GM23248 (cell line): ENCODE results near the gene HAPLN2.

Experiments
- EZH2 ChIP-seq: fragments of 200-600 bp; sonication (generic); IDR thresholded peaks from 2 replicates; pipeline ENCODE4 v1.6.1; 2018; ENCODE audit warnings: antibody characterized with exemption, mild to moderate bottlenecking; ENCODE audit not compliant: insufficient read depth, poor library complexity, severe bottlenecking
- EZH2phosphoT487 ChIP-seq: fragments of 200-600 bp; sonication (generic); IDR thresholded peaks from 2 replicates; pipeline ENCODE4 v1.6.1; 2018; ENCODE audit warnings: antibody characterized with exemption, moderate library complexity, mild to moderate bottlenecking, low read depth; ENCODE audit not compliant: insufficient read depth

DNA sequence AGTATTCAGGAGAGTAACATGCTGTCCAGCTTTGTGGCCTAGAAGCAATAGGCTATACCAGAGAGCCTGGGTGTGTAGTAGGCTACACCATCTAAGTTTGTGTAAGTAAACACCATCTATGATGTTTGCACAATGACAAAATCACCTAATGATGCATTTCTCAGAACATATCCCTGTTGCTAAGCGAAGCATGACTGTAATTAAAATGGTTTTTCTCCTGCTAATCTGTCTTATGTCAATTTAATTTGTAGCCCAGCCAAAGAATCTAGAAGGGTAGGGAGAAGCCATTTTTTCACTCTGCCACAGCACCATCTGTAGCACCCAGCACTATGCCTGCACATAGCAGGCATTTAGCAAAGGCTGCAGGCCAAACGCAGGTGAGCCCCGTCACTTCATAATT is 41.7 kb upstream of the HAPLN2 start:
- TF ChIP-seq EZH2: no peak
- TF ChIP-seq EZH2phosphoT487: no peak
